Measurements from ENCODE around the gene ABHD17A.
A peak's percentile ranks its signal among the peaks of the same experiment; 100 is the strongest.
"Not testable (repeated sequence)": the region's sequence is repeated elsewhere in the genome, so short reads cannot be mapped to it uniquely, and the experiment has no call there.

GRCh38 chr19:1885398-1886119 lies at the start of gene ABHD17A:
- TF ChIP-seq HEY1 (CRISPR knock-in tag; IDR thresholded peaks at IDR 0.05; ENCODE audit: borderline replicate concordance); HOMEZ (CRISPR knock-in tag; IDR thresholded peaks at IDR 0.05); ZNF274 (IDR thresholded peaks at IDR 0.05; ENCODE audit: borderline replicate concordance, low read depth, low read length); ATF3 (IDR thresholded peaks at IDR 0.05); ATF3 (CRISPR knock-in tag; conservative IDR thresholded peaks at IDR 0.05); JUNB (CRISPR knock-in tag; conservative IDR thresholded peaks at IDR 0.05): not testable (repeated sequence)
- TF ChIP-seq, protein P1, sequence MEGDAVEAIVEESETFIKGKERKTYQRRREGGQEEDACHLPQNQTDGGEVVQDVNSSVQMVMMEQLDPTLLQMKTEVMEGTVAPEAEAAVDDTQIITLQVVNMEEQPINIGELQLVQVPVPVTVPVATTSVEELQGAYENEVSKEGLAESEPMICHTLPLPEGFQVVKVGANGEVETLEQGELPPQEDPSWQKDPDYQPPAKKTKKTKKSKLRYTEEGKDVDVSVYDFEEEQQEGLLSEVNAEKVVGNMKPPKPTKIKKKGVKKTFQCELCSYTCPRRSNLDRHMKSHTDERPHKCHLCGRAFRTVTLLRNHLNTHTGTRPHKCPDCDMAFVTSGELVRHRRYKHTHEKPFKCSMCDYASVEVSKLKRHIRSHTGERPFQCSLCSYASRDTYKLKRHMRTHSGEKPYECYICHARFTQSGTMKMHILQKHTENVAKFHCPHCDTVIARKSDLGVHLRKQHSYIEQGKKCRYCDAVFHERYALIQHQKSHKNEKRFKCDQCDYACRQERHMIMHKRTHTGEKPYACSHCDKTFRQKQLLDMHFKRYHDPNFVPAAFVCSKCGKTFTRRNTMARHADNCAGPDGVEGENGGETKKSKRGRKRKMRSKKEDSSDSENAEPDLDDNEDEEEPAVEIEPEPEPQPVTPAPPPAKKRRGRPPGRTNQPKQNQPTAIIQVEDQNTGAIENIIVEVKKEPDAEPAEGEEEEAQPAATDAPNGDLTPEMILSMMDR (IDR thresholded peaks at IDR 0.05 in 2 of 3, conservative IDR thresholded peaks at IDR 0.05 in 1 of 3; ENCODE audit: insufficient read depth in 2 of 3, low read depth in 1 of 3, low read length in 3 of 3), result not testable (repeated sequence)
- 0 out of 2 replicates have a peak, but pooled peaks have one; percentile 32 for TF ChIP-seq POLR2A (conservative IDR thresholded peaks at IDR 0.05)

Data from K562 (cell line).